Fibroblast of gingiva (primary cell): ENCODE data around the gene OPCML.

ENCODE experiments used
- DNase-seq: peaks from one replicate; pipeline ENCODE4 v3.0.0-alpha.2; 2011; ENCODE audit warnings: low read depth

The OPCML gene

DNA sequence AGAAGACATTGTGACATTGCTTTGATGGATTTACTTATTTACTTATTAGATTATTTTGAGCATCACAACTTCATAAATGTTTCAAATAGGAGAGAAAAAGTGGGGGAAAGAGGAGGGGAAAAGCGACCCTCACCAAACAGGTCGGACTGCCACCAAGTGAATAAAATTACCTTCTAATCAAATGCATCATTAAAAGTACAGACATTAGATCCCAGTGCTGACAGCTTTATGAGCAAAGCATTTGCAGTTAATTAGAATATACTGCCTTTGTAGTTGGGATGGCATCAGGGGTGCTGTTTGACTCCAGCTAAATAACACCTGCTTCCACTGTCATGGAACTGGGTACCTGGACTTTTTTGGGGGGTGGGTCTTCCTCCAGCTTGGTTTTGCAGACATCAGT is 299.6 kb downstream of the OPCML start:
- DNase-seq, result no peak

DNA sequence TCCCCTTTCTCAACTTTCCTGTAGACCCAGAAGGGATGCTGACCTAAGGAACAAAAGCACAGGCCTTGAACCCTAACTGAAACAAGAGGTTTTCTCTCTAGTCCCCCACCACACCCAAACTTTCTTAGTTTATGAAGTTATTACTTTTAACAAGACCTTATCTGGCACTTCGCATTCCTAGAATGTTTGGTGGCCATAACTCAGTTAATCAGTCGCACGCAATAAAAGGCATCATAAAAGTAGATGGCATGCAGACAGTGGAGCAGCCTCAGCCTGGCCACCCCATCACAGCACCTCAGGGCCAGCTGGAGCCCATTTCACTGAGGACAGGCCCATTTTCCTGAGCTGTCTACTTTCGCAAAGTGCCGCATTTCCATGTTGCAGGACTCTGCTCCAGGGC is 301.9 kb downstream of the OPCML start:
- DNase-seq, result no peak

DNA sequence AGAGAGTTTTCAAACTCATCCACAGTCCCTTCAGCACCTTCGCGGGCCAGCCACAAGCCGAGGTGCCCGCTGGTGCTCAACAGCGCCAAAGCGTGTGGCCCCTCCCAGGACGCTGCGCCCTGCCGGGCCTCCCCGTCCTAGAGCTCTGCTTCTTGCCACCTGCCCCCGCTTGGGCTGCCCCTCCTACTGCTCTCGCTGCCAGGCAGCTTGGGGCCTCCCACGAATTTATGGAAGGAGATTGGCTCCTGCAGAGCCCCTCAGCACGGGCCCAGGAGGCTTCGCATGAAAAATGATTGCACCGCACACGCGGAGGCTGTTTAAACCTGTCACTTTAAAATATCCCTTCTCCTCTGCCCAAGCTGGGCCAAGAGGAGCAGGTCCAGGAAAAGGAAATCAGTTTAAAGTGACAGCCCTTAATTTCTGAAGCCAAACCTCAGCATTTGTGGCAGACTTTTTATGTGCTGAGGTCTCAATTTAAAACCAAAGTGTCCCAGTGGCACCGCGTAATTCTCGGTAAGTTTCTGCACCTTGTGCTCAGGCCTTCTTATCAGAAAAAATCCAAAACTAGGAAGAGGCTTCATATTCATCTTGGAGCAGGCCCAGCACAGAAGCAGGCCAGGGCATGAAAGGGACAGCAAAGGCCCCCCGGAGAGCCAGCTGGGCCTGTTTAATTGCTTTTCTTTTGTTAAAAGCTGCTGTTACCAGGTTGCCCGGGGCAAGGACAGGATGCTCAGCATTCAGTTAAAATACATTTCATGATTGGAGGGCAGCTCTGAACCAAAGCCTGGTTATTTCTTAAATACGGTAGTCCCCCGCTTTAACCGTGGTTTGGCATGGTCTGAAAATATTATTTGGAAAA is 303.6 kb downstream of the OPCML start:
- DNase-seq, result no peak

DNA sequence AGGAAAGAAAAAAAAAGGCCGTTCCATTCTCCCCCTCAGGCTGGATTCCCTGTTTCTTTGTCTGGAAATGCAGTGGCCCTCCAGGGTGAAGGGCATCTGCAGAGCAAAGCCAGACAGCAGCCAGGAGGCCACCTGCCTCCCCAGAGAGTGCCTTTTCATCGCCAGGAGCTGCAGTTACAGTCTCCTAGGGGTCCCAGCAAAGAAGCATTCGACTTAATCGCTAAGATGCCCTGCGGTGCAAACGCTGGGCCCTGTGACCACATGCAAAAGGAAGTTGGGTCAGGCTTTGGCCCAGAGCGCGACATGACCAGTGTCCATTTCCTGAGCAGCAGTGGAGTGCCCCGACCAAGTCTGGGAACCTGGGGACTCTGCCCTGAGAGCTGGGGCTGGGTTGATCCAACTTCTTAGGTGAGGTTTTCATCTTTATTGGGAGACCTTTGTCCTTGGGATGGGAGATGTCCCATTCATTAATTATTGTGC is 304.6 kb downstream of the OPCML start:
- DNase-seq, result no peak

DNA sequence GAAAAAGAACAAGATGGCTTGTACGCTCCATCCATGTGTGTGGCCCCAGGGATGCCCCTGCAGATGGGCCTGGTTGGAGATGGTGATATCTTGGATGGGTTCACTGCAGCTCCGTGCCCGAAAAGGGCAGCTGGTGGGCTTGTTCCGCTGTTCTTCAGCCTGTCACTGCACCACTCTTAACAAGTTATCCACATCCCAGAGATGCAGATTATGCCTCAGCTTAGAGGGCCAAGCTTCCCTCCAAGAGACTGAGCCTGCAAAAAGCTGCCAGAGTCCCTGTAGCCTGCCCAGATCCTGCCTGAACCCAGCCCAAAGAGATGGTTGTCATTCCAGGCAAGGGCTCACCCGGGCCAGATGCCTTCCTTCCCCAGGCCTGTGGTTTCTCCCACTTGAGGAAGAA is 308.0 kb downstream of the OPCML start:
- DNase-seq, result no peak

DNA sequence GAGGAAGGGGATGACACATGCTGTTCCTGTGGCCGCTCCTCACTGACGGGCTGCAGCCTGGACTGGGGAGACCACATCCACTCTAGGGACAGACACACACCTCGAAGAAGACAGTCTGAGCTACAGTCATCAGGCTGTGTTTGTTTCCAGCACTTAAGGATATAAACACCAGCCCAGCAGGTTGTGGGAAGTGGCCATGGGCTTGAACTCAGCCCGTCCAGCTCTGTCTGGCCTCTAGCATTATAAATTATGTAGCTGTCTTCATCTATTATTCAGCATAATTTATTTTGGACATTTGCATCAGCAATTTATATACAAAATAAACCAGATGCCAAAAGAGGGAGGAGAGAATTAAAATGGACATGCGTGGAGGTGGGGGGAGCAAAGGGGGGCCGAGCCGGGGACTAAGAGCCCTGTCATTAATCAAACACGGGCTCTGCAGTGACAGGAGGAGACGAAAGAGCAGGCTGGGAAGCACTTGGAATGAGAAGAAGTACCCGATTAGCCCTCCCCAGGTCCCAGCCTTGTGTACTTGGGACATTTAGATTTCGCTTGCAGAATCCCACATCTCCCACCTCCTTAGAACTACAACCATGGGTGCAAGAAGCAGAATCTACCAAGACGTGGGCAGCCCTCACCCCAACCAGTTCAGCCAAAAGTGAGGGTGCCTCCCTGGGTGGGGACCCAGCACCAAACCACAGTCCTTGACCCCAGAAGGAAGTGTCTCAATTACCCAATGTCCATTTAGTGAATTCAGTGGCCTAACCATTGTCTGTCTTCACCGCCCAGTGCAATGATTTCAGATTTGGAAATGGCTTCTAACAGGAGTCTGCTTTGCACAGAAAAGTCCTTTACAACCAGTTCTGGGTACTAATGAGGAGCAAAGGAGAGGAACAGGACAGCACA is 309.6 kb downstream of the OPCML start:
- DNase-seq, result no peak

DNA sequence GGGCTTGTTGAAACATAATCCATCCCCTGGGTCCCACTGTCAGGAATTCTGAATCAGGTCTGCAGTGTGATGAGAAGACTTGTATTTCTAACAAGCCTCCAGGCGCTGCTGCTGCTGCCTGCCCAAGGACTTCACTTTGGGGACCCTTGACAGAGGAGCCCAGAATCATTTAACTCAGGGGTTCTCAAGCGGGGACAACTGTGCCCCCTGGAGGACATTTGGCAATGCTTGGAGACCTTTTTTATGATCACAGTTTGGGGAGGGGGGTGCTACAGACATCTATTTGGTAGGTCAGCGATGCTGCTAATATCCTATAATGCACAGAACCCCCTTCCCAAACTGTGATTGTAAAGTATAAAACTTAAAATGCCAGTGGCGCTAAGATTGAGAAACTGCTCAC is 312.8 kb downstream of the OPCML start:
- no peak for DNase-seq

DNA sequence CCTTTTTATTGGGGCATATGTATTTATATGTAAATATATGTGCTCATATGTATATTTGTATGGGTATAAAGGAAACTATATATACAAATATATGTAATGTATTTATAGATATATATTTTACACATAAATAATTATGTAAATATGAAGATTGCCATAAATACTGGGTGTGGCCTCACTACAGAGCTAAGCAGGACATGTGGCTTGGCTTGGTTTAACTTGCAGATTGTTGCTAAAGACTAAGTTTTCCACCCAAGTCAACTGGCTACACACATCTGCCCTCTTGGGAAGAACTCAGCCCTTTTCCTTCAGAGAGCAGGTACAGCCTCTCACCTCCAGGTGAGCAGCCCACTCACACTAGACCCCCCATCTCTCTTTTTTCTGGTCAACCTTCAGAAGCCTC is 315.5 kb downstream of the OPCML start:
- no peak for DNase-seq

DNA sequence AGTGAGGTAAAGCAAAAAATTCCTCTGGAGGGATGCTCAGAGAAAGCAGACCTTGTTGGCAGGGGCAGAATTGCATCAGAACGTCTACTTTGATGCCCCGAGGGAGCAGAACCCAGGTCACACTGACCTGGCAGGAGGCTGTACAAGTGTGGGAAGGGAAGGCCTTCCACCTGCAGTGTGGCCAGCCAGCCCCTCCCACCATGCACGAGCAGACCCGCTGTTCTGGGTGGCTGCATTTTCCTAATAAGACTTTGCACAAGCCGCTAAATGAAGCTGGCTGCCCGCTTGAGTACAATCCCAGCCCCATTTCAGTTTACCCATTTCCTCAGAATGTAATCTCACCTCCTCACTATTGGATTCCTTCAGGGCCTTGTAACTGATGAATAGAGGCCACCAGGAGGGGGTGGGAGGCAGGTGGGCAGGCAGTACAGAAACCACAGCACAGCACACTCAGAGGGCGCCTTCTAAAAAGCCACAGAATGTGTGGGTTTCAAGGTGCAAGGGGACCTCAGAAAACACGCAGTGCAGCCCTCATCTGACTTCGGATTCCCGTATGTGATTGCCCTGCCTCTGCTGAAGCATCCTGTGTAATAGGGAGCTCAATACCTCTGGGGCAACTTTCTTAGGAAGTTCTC is 316.6 kb downstream of the OPCML start:
- no peak for DNase-seq

DNA sequence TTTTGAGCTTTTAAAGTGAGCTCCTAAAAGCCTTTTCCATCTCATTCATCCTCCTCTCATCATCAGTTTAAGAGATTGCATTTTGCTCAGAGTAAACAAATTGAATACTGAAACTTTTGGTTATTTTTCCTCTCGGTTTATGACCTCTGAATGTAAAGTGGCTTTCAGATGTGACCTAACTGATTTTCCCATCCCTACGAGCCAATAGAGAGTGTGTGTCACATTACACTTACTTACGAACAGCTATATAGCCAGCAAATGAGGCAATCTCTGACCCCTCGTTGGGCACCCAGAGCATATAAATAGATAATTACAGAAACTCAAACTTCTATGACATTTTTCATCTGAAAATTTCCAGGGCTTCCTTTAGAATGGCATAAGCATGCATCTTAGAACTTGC is 317.7 kb downstream of the OPCML start:
- no peak for DNase-seq

DNA sequence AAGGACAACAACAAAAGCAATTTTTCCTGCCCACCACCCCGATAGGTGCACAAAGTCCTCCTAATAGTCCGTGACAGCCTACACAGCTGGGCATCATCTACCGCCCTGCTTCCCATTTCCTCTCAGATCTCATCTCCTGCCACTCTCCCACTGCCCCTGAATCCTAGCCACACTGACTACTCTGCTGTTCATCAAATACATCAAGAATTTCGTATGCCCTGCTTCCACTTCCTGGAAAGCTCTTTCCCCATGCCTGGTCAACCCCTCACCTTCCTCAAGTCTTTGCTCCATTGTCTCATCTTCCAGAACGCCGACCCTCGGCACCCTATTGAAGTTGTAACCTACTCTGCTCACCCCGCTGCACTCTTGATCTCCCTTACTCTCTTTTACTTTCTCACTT is 320.1 kb downstream of the OPCML start:
- no peak for DNase-seq

DNA sequence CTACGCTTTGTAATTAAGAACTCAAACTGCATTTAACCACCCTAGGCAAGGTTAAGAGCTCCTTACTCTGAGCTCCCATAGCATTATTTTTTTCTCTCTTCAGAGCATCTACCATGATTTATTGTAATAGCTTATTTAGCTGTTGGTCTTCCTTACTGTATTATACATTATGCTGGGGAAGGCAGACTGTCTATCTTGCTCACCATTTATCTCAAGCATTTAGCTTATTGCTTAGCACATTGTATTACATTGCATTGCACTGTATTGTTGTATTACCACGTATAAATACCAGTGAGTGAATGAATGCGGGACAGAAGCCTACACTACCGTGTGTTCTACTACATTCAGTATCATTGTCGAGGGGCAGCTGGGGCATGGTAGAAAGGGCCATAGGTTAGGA is 324.3 kb downstream of the OPCML start:
- no peak for DNase-seq

DNA sequence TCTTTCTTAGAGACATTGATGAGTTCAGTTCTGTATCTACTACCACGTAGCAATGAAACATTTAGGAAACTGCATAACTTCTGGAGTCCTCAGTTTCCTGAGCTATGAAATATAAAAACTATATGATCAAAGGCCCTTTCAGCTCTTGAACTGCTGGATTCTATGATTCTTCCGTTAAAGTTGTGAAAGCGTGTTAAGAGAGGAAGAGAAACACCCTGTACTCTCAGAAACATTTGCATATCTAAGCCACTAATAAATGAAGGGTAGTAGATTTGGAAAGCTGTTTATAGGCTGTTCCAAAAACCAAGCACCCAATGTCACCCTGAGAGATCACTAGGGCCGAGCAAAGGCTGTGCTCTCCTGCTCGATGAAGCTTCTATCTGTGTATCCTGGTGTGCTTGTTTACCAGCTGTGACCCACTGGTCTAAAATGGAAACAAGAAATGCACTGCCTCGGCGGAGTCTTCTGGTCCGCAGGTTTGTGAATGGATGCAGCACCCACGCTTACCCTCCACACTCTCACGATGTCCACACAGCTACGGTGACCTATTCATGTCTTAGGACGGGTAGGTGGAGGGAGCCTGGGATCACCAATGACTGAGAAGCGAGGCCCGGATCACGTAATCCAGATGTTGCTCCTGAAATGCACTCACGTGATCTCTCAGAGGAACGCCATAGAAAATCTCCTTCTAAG is 325.8 kb downstream of the OPCML start:
- DNase-seq, result no peak

DNA sequence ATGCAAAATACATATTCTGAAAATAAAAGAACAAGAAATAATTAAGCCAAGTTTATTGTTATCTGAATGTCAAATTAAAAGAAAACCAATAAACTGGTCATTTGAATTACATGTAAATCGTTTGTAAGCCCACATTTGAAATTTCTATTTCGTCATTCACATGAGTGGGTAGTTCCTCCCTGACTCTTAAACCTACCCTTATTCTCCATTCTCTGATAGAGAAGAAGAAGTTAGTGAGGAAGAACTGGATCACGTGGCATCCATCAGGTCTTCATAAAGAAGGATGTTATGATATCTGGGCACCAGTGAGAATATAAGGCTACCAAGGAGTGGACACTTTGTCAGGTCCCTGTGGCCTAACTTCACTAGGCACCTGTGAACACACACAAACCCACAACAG is 328.1 kb downstream of the OPCML start:
- no peak for DNase-seq

DNA sequence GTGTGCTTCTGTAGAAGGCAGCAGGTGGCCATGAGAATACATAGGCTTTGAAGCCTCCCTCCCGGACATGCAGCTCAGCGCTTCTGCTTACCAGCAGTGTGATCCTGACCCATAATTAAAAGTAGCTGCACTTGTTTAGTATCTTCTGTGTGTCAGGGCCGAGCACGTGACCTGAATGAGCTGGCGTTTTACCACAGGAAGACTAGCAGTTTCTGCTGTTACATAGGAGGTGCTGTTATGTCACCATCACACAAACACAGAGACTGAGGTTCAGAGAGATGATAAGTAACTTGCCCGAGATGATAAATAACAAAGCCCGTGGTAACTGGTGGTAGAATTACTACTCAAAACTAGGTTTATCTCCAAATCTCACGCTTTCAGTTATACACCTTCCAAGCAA is 329.5 kb downstream of the OPCML start:
- DNase-seq, result no peak

DNA sequence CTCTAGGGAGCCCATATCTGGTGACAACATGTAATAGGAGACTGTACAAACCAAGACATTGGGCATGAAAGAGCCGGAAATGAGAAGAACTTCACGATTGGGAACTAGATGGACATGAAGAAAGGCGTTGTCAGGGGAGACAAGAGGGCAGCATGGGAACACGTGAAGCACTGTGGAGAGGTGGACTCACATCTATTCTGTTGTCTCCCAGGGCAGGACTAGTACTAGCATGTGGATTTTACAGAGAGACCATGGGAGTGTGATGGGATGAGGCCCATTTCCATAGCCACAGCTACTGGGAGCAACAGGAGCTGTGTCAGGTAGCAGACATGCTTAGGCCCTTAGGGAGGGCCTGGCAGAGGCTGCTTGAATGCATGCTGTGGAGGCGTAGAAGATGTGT is 333.9 kb downstream of the OPCML start:
- no peak for DNase-seq

DNA sequence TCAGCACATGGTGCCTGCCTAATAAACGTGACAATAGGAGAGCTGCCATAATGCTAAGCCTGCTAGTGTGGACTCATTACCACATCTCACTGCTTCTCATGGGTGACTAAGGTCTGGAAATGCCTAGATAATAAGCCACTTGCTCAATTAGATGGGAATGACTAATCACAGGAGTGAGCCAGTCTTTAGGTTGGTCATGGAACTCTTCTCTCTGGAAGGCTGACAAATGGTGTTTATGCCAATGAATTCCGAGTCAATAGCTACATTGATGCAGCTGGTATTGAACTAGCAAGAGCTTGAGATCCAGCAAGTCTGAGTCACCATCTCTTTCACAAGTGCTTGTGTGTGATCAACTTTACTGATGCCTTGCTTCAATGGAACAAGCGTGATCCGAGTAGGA is 334.9 kb downstream of the OPCML start:
- DNase-seq, result no peak

DNA sequence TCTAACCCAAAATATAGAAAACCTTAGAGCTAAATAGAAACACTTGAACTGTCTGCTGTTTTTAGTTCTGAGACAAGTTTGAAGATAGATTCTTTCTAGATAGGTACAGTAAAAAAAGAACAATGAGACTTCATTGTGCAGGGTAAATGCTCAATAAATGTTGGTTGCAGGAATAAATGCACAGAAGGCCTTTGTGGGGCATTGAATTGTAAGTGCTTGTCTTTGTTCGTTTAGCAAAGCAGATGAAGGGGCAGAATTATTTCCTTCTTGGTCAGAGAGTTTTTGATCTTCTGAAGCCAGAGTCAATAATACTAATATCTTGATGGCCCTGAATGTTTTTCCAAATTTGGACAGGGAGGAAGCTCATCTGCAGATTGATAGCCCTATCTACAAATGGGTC is 340.4 kb downstream of the OPCML start:
- DNase-seq, result no peak

DNA sequence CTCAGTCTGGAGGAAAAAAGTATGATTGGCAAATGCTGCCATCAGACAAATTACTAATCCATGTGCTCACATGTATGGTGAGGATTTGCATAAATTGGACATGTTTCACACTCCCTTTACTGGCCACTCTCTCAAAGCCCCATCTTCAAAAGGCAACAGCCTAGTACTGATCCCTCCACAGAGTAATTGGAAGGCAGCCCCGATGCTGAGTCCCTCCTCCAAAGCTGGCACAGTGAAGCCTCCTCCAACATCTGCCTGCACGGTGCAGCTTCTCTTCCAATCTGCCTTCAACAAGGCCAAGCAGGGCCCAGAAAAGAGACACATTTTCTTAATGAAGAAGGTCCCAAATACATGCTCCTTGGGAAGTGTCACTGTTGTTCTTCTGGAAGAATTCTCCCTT is 350.6 kb downstream of the OPCML start:
- DNase-seq, result no peak

DNA sequence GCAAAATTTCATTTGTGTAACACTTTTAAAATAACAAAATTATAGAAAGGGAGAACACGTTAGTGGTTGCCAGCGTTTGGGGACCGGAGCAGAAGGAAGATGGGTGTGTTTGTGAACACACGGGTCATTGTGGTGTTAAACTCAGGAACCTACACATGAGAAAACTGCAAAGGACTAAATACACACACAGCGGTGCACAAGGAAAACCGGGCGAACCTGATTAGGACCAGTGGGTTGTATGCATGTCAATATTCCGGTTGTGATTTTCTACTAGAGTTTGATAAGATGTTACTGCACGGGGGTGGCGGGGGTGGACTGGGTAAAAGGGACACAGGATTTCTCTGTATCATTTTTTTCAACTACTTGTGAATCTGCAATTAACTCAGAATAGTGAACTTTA is 351.2 kb downstream of the OPCML start:
- no peak for DNase-seq

DNA sequence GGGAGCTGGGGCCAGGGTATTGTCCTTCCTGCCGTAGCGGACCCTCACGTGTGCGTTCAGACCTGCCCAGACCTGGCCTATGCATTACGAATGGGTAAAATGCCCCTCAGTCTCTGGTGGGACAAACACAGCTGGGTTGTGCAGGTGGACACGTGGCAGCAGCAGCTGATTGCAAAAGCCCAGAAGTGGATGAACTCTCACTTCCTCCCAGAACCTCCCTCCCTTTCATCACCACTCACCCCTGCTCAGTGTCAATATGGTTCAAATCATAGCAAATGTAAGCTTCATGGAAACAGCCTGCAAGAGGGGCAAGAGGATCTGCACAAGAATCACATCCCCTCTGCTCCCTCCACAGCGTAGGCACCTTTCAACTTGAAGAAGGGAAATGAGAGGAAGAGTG is 352.1 kb downstream of the OPCML start:
- DNase-seq, result no peak

DNA sequence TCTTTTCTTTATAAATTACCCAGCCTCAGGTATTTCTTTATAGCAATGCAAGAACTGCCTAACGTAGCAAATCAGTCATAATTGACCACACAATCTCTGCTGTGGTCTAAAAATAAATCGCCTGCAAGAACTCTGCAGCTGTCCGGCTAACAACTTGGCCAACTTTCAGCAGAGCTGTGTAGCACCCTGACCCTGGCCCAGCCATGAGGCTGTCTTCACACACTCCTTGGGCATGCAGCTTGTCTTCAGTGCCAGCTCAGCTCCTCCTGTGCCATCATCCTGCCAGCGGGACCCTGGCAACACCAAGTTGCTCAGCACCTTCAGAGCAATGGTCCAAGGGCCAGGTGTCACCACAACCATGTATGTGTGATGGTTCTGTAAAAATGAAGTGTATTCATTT is 355.6 kb downstream of the OPCML start:
- no peak for DNase-seq
